H1 (cell line): Measurements from ENCODE around the gene PRR29. TPM values are rescaled to one million over a fixed set of nuclear protein-coding genes. Genes with fewer than 3 reads are reported as not detected.

Experiments
- CBX5 ChIP-seq: fragments of 300-800, 300-1000 bp; sonication (generic); IDR thresholded peaks from 2 replicates; pipeline ENCODE4 v1.7.1; 2016; ENCODE audit warnings: antibody characterized with exemption, low read length, low read depth
- CHD1 ChIP-seq: IDR thresholded peaks from 2 replicates; pipeline ENCODE4 v1.6.1; 2012; ENCODE audit warnings: low read depth, low read length, improper control_type of control experiment
- CHD7 ChIP-seq: fragments of 300-600 bp; sonication (generic); IDR thresholded peaks from 2 replicates; pipeline ENCODE4 v1.7.1; 2012; ENCODE audit warnings: low read length, moderate library complexity, mild to moderate bottlenecking, inconsistent platforms; ENCODE audit not compliant: insufficient replicate concordance
- E2F6 ChIP-seq: IDR thresholded peaks from 2 replicates; pipeline ENCODE4 v1.6.1; 2012; ENCODE audit warnings: inconsistent platforms
- EGR1 ChIP-seq: IDR thresholded peaks from 2 replicates; pipeline ENCODE4 v1.6.1; 2011; ENCODE audit warnings: low read depth, low read length, borderline replicate concordance
- HDAC6 ChIP-seq: IDR thresholded peaks from one replicate; pipeline ENCODE4 v1.7.1; 2012; ENCODE audit warnings: low read depth, mild to moderate bottlenecking, inconsistent platforms, low read length, moderate library complexity
- JUN ChIP-seq: IDR thresholded peaks from 2 replicates; pipeline ENCODE4 v1.6.1; 2011; ENCODE audit warnings: low read depth, mild to moderate bottlenecking, improper control_type of control experiment, low read length
- MAFK ChIP-seq: IDR thresholded peaks from 2 replicates; pipeline ENCODE4 v1.6.1; 2012; ENCODE audit warnings: low read depth, mild to moderate bottlenecking, improper control_type of control experiment, low read length
- RAD21 ChIP-seq, 2 experiments: IDR thresholded peaks in 1 of 2; conservative IDR thresholded peaks in 1 of 2; 2 replicates each; pipeline ENCODE4 v1.6.1; 2011; ENCODE audit warnings: low read depth in 2 of 2, low read length in 2 of 2, improper control_type of control experiment in 1 of 2, inconsistent platforms in 1 of 2, mild to moderate bottlenecking in 1 of 2, moderate library complexity in 1 of 2
- SIN3A ChIP-seq, 2 experiments: IDR thresholded peaks in 1 of 2; conservative IDR thresholded peaks in 1 of 2; 2 replicates each; pipeline ENCODE4 v1.6.1; 2011 to 2012; ENCODE audit warnings: low read length in 2 of 2, improper control_type of control experiment in 1 of 2, low read depth in 1 of 2, mild to moderate bottlenecking in 1 of 2
- TBP ChIP-seq: IDR thresholded peaks from 2 replicates; pipeline ENCODE4 v1.6.1; 2011; ENCODE audit warnings: low read depth, low read length, improper control_type of control experiment
- polyA plus RNA-seq, 7 experiments: library from polyadenylated mRNA; depleted of rRNA in 3 of 7; stranded (reverse) in 5 of 7; unstranded in 2 of 7; fragments of >200 nt in 5 of 7; fragments of 200-250 nt in 2 of 7; gene quantifications; 1 replicate in 5 of 7; 2 replicates in 1 of 7; 4 replicates in 1 of 7; pipeline versions ENCODE4 v1.2.1 to v1.2.3, GENCODE V29; 2011 to 2013; ENCODE audit warnings: missing spikeins in 2 of 7, mixed read lengths in 2 of 7
- total RNA-seq: library from RNA; stranded (reverse); fragmentation: NEBNext Ultra II Directional; extraction: Animal tissue kit (Norgen Biotek cat#: 25700); gene quantifications from 2 replicates; pipeline ENCODE4 v1.2.1, GENCODE V29; 2021

Gene PRR29
- total and polyA plus RNA-seq, 2 of the 8 experiments (the other 6 are each of a cell fraction or from before 2014, with no cell fraction given), result 0.67 to 0.83 TPM

GRCh38 chr17:64037802-64038201, 39.7 kb downstream of the PRR29 start (continued):
- TF ChIP-seq CHD7, result no peak
- TF ChIP-seq MAFK, result no peak
- TF ChIP-seq RAD21 (IDR thresholded peaks at IDR 0.05 in 1 of 2, conservative IDR thresholded peaks at IDR 0.05 in 1 of 2; ENCODE audit: low read depth in 2 of 2, low read length in 2 of 2), result no peak
- no peak for TF ChIP-seq JUN
- TF ChIP-seq E2F6, result no peak
- TF ChIP-seq TBP, result no peak
- no peak for TF ChIP-seq CBX5
- no peak for TF ChIP-seq SIN3A (conservative IDR thresholded peaks at IDR 0.05 in 1 of 2, IDR thresholded peaks at IDR 0.05 in 1 of 2; ENCODE audit: low read depth in 1 of 2, low read length in 2 of 2)
- TF ChIP-seq HDAC6, result no peak
- no peak for TF ChIP-seq CHD1
- TF ChIP-seq EGR1, result no peak
